ENCODE data around the gene CCNJL.
A peak's percentile ranks its signal among the peaks of the same experiment; 100 is the strongest.

The CCNJL gene

DNA sequence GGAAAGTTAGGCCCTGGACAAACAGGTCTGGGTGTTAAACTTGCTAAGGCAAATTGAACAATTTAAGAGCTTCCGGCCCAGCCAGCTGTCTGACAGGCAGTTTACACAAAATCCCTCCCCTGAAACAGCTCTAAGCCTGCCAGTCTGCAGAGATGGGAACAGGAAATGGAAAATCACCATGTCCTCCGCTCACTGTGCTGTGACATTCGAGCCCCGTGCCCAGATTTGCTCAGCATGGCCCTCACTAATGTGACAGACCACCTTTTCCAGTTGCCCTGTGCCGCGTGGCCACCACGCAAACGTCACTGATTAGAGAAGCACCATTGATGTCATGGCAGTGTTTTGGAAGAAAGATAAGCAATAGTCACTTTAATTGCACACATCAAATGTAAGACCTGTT, 41.0 kb downstream of the CCNJL start:
- peak overlapping the region; percentile 92 for H3K27ac ChIP-seq

DNA sequence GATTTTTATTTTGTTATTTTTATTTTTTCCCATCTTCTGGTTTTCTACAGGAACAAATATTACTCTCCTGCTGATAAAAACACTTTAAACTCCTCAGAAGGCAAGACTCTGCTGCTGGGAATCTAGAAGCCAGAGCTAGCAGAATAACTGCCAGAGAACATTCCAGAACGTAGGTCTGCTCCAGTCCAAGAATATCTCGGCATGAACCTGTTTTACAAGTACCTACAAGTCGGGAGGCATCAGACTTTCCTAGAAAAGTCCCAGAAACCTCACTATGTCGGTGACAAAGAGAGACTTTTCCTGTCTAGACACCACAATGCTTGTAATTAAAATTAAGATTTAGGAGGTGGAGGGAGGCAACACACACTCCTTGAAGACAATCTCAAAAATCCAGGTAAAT, 41.7 kb downstream of the CCNJL start:
- H3K27ac ChIP-seq, result peak overlapping the region; percentile 92
- TF ChIP-seq, protein P1, sequence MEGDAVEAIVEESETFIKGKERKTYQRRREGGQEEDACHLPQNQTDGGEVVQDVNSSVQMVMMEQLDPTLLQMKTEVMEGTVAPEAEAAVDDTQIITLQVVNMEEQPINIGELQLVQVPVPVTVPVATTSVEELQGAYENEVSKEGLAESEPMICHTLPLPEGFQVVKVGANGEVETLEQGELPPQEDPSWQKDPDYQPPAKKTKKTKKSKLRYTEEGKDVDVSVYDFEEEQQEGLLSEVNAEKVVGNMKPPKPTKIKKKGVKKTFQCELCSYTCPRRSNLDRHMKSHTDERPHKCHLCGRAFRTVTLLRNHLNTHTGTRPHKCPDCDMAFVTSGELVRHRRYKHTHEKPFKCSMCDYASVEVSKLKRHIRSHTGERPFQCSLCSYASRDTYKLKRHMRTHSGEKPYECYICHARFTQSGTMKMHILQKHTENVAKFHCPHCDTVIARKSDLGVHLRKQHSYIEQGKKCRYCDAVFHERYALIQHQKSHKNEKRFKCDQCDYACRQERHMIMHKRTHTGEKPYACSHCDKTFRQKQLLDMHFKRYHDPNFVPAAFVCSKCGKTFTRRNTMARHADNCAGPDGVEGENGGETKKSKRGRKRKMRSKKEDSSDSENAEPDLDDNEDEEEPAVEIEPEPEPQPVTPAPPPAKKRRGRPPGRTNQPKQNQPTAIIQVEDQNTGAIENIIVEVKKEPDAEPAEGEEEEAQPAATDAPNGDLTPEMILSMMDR (conservative IDR thresholded peaks at IDR 0.05), result no peak

More for the DNA sequence above, 41.0 kb downstream of the CCNJL start:
- TF ChIP-seq, protein P1 (conservative IDR thresholded peaks at IDR 0.05), result no peak

DNA sequence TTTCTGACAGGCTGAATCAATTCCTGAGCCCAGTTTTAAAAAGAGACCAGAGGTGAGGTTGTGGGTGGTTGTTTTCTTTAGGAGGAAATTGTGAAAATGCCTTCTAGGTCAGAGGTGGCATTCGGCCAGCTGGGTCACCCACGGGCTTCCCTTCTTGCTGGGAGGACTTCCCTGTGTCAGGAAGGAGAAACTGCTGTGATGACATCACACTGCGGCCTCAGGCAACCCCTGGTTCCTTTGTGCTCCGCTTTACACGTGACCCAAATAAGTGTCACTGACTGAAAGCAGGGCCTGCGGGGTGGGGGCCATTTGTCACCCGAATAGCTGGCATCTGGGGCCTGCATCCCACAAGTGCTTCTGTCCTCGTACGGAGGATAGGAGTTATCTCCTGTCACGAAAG, 43.3 kb downstream of the CCNJL start:
- peak overlapping the region; percentile 92 for H3K27ac ChIP-seq
- TF ChIP-seq, protein P1 (conservative IDR thresholded peaks at IDR 0.05), result no peak

GRCh38 chr5:160268121-160268520, 44.2 kb downstream of the CCNJL start:
- H3K27ac ChIP-seq, result peak overlapping the region; percentile 92
- TF ChIP-seq, protein P1 (conservative IDR thresholded peaks at IDR 0.05), result no peak

DNA sequence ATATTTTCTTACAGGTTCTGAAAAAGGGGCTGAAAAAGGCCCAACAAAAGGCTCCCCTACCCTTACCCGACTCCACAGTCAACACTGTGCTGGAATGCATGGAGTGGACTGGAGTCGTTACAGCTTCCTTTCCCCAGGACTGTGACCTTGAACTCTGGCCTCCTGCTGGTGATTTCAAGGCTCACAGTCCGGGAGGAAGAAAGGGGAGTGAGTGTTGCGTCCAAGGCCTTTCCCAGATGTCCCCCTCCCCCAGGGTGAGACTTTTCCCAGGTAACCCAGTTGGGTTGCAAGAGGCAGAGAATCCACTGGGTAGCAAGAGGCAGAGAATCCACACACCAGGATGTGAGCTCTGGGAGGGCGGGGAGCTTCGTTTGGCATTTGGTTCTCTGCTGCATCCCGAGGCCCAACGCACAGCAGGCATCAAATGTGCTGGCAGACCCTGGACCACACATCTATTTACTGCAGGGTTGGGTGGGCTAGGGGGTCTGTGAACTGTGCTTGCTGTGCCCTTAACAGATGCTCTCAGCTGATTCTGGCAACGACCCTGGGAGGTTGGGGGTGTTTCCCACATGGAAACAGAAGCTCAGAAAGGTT, 45.5 kb downstream of the CCNJL start:
- TF ChIP-seq, protein P1 (conservative IDR thresholded peaks at IDR 0.05), result no peak

DNA sequence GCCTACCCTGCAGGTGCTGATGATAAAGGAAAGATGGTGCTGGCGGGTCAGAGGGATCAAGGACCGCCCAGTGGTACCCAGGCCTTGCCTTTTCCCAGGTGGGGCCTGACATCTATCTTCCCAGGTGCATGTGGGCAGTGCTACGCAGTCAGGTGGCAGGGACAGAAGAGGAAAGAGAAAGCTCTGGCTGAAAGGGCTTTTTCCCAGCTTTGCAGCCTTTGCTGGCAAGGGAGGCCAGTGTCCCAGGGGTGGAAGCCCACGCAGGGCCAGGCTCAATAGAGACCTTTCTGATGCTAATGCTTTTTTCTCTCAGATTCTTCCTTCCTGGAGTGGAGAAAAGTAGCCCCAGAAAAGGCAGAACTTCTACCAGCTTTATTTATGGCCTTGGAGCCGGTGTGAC, 46.3 kb downstream of the CCNJL start:
- no peak overlapping the region for H3K27ac ChIP-seq
- TF ChIP-seq, protein P1 (conservative IDR thresholded peaks at IDR 0.05), result no peak

More for the DNA sequence above, 45.5 kb downstream of the CCNJL start:
- H3K27ac ChIP-seq, result no peak overlapping the region

GRCh38 chr5:160263326-160263855, 49.0 kb downstream of the CCNJL start:
- TF ChIP-seq, protein P1 (conservative IDR thresholded peaks at IDR 0.05), result no peak

More at GRCh38 chr5:160263326-160263855, 49.0 kb downstream of the CCNJL start:
- peak overlapping the region; percentile 88 for H3K27ac ChIP-seq

All from VCaP (cell line).